GM19372 (cell line): ENCODE results near the gene TNFRSF6B.
"Not testable (repeated sequence)": the region's sequence is repeated elsewhere in the genome, so short reads cannot be mapped to it uniquely, and the experiment has no call there.

Source experiments
- ATAC-seq: cut with Tn5 transposase; IDR thresholded peaks from one replicate; pipeline ENCODE4 v1.9.1; 2021; ENCODE audit warnings: mild to moderate bottlenecking, low read depth, moderate library complexity; ENCODE audit not compliant: unreplicated experiment

TNFRSF6B gene

DNA sequence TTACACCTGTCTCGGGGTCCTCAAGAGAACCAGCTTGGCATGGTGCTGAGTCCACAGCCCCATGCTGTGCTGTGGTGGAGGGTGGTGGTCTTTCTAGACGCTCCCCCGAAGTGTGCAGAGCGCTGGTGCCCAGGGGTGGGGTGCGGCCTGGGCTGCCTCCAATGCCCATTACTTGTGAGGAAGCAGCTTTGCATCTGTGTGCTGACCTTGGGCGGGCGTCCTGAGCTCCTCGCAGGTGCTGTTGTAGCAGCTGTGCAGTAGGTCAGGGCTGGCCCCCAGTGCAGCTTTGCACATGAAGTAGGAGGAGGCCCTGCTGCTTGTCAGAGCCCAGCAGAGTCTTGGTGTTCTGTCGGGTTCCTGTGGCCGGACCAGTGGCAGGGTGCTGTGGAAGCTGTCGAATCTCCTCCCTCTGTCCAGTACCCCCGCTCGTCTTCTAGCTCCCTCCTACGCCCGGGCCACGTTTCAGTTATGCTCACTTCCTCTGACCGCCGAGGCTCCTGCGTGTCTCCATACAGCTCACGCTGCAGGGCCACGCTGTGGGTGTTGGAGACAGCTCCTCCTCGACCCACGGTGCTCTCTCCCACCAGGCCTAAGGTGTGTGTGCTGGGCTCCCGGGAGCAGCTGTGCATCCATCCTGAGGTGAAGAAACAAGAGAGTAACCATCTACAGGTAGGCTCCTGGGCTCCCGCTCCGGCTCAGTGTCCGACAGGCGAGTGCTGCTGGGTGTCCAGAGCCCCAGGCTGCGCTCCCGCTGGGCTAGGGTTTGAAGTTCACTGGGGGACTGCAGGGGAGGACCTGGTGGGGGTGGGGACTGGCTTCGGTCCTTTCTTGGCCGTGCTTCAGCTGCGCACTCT lies 34.3 kb upstream of the TNFRSF6B start:
- ATAC-seq = no peak

DNA sequence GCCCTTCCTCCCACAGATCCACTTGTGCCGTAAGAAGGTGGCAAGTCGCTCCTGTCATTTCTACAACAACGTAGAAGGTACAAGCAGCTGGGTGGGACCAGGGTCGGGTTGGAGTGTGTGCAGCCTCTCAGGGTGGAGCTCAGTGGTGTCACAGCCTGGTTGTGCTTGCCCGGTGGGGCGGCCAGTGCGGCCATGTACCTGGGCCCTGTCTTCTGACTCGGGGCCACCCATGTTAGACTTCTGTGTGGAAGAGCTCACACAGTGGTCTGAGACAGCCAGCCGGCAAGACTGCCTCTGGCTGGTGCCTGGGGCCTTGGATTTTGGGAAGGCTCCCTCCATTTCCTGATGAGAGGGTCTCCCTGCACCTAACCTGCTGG lies 33.7 kb upstream of the TNFRSF6B start:
- no peak for ATAC-seq

DNA sequence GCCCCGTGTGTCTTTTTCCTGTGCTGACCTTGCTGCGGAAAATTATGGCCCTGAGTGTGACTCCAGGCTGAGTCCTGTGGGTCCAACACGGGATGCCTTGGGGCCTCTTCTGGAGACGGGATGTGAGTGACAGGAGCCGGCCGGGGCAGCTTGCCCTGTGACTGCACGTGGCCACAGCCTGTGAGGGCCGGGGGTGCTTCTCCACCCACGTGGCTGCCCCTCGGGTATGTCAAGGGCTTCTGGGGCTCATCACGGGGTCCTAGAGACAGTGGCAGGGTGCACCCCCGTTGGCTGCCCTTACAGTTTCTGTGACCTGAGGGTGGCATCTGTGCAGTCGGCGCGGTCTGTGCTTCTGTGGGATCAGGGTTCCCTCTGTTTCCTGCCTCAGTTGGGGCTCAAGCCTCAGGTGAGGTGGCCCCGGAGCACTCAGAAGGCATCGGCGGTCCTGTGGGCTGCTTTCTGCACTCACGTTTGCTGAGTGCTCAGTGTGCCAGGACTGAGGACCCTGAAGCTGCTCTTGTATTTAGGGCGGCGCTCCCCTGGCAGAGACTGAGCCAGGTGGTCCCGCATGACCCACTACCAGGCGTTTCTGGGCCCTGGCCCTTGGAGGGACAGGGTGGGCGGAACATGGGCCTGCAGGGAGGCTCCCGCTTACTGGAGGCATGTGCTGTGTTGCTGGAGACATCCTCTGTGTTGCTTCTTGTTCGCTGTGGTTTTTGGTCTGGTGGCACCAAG lies 33.0 kb upstream of the TNFRSF6B start:
- ATAC-seq = no peak

DNA sequence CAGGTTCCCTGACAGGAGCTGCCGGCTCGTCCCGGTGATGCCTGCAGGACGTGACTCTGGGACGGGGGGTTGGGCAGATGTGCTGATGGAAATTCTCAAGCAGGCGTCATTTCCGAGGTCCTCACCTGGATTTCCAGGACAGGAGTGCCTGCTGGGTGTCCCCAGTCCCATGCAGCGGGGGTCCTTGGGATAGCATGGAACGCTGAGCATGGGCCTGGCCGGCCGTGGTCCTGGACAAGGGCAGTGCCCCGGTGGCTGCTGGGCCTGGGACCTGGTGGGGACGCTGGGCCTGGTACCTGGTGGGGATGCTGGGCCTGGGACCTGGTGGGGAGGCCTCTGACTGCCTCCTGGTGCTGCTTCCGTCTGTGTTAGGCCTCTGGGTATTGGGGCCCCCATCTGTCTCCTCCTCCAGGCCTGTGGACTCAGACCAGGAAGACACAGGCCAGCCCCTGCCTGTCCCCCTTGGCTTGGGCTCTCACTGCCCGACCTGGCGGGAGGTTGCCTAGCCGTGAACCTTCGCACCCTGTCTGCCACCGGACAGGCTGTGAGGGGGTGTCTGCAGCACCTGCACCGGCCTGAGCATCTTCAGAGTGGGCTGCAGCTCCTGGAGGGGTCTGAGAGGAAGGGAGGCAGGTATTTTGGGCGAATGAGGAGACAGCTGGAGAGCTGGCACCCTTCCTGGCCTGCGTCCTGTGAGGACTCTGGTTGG lies 32.2 kb upstream of the TNFRSF6B start:
- ATAC-seq = no peak

DNA sequence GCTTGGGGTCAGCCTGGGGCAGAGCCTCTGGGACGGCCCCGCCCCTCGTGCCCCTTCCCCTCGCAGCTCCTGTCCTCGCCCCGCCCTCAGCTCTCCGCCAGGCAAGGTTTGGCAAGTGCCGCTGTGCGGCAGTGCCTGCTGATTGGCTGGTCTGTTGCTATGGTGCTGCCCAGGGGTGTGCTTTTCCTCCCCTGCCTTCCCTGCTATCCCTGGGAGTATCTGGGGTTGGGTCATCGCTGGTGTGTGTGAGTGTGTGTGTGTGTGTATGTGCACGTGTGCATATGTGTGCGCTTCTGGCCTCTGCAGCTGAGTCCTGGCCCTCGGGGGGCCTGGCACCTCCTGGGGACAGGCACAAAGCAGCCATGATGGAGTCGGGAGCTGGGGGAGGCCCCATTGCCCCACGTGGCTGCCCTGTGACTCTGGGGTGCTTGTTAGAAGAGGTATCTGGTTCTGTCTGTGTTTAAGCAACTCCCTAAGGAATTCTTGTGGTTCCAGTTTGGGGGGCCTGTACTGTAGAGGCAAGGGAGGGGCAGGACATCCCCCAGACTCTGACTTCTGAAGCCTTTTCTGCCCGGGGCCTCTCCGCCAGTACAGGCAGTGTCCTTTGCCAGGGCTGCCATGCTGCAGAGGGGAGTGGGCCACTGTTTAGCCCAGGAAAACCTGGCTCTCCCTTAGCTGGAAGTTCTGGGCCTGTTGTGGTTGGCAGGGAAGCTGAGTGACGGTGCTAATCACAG lies 31.4 kb upstream of the TNFRSF6B start:
- ATAC-seq = no peak

DNA sequence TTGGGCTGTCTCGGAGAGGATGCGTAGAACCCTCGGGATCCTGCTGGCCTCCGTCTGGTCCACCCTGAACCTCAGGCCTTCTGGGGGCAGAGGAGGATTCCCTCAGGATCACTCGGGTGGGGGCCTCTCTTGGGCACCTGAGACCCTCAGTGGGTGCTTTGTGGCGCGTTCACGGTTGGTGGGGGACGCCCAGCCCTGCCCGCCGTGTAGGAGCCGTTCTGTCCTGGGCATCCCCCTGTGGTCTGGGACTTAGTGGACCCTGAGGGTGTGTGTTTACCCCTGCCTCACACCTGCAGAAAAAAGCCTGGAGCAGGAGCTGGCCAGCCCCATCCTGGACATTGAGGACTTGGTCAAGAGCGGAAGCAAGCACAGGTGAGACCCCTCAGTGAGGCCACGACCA lies 30.7 kb upstream of the TNFRSF6B start:
- no peak for ATAC-seq

DNA sequence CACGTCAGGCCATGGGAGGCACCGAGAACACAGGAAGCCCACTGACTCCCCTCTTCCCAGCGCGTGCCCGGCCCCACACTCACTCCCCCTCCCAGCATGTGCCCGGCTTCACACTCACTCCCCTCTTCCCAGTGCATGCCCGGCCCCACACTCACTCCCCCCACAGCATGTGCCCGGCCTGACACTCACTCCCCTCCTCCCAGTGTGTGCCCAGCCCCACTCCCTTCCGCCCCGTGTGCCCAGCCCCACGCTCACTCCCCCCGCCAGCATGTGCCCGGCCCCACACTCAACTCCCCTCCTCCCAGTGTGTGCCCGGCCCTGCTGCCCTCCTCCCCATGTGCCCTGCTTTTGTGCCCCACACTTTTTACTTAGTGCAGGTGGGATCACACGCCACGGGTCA lies 28.6 kb upstream of the TNFRSF6B start:
- no peak for ATAC-seq

DNA sequence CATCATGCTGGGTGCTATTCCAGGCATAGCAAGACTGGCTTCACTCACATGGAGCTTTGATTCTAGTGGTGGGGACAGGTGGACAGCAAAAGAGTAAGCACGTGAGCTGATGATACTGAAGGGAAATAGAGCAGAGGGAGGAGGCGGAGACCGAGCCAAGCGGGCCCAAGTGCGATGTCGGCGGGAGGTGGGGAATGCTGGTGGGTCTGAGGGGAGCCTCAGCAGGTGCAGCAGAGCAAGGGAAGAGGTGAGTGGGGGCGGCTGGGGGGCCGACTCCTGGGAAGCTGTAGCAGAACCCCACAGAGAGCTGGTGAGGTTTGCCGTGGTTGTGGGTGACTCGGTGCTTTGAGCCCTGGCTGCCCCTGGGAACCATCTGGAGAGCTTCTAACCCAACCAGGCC lies 28.1 kb upstream of the TNFRSF6B start:
- ATAC-seq = no peak

DNA sequence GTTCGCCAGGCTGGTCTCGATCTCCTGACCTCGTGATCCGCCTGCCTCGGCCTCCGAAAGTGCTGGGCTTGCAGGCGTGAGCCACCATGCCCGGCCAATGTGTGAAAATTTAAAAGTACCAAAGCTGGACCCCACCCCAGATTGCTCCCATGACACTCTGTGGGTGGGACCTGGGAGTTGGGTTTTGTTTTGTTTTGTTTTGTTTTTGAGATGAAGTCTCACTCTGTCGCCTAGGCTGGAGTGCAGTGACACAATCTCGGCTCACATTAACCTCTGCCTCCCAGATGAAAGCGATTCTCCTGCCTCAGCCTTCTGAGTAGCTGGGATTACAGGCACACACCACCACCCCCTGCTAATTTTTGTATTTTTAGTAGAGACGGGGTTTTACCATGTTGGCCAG lies 24.8 kb upstream of the TNFRSF6B start:
- not testable (repeated sequence) for ATAC-seq

DNA sequence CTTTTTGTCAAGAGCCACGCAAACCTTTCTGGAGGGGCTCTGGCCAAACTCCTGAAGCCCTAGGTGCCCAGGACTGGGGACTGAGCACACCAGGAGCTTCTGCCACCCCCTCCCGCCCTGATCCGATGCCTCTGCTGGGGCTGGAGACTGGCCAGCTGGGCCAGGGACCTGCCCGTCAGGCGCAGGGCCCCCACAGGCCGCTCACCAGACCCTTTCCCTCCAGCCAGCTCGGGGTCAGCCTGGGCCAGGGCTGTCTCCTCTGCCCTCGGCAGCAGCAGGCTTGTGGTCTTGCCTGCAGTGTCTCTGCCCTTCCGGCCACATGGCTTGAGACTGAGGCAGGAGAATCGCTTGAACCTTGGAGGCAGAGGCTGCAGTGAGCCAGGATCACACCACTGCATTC lies 23.8 kb upstream of the TNFRSF6B start:
- no peak for ATAC-seq

DNA sequence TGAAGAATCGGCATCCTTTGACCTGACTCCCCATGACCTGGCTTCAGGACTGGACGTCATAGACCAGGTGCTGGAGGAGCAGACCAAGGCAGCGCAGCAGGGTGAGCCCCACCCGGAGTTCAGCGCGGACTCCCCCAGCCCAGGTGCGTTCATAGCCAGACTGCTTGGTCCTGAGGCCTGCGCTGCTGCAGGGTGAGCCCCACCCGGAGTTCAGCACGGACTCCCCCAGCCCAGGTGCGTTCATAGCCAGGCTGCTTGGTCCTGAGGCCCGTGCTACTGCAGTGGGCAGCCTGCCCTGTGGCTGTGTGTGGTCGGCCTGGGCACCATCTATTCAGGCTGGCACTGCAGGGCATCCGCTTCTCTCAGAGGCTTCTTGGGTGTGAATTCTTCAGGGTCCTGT lies 22.5 kb upstream of the TNFRSF6B start:
- no peak for ATAC-seq

DNA sequence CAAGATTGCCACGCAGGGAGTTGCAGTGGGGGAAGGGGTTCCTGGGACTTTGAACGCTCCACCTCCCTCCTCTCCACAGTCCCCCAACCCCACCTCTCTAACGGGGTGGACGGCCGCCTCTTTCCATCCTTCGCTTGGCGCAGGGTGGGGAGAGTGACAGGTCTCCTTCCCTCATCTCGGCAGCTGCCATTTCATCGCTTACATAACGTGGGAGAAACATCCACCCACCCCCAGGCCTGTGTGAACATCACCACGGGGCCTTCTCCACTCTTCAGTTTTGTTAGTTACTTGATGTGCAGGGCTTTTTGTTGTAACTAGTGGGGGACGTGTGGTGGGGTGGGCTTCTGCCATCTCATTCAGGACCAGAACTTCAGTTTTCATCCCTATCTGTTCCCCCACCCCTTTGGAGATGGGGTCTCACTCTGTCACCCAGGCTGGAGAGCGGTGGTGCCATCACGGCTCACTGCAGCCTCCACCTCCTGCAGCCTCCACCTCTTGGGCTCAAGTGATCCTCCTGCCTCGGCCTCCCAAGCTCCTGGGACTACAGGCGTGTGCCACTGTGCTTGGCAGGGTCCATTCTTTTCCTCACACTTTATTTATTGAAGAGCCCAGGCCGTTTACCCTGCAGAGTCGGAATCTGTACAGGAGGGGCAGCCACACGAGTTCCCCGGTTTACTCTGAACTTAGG lies 20.6 kb upstream of the TNFRSF6B start:
- no peak for ATAC-seq

DNA sequence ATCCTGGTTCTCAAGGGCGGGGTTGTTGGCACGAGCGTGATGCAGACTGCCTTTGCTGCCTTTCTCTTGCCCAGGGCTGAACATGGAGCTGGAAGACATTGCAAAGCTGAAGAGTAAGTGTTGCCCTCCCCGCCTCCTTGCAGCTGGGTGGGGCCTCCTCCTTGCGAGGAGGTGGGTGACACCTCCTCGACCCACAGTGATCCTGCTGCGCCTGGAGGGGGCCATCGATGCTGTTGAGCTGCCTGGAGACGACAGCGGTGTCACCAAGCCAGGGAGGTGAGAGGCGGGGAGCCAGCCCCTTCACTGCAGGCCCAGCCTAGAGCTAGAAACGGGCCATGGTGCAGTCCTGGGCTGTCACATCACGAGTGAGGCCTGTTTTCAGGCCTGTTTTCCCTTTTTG lies 18.4 kb upstream of the TNFRSF6B start:
- ATAC-seq = no peak

DNA sequence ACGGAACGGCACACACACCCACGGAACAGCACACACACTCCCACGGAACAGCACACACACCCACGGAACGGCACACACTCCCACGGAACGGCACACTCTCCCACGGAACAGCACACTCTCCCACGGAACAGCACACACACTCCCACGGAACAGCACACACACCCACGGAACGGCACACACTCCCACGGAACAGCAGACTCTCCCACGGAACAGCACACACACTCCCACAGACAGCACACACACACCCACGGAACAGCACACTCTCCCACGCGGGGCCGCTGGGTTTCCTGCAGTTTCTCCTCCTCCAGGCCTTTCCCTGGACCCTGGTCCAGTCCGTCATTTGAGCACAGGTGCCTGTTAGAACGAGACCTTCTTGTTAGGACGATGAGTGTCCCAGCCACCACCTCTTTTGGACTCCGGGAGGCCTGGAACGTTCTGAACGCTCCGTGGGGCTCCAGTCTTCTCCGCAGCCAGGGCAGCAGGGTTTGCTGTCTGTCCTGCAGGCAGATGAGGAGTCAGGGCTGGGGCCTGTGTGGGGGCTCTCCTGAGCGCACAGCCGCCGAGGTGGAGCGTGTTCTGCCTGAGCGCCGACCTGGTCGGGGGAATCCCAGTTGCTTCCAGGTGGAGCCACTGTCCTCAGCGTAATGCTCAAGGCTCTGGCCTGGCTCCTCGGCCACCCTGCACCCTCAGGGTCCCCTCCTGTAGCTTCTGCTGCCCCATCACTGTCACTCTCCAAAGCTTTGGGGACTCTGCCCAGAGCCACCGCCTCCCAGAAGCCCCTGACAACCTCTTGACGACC lies 17.6 kb upstream of the TNFRSF6B start:
- no peak for ATAC-seq

DNA sequence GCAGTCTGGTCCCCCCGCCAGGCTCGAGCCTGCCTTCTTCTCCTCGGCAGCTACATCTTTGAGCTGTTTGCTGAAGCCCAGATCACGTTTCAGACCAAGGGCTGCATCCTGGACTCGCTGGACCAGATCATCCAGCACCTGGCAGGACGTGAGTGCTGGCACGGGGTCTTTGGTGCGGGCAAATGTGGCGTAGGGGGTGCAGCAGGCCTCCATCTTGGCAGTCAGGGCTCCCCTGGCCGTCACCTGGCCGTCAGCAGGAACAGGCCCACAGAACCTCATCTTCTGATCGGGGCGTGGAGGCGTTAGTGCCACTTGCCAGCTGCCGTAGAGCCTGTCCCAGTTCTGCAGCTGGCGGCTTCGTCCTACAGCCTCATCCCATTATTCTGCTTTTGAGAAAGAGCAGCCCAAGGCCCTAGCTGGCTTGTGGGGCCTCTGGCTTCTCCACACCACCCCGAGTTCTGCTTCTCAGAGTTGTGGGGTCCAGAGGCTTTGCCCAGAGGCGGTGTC lies 16.6 kb upstream of the TNFRSF6B start:
- ATAC-seq = no peak

DNA sequence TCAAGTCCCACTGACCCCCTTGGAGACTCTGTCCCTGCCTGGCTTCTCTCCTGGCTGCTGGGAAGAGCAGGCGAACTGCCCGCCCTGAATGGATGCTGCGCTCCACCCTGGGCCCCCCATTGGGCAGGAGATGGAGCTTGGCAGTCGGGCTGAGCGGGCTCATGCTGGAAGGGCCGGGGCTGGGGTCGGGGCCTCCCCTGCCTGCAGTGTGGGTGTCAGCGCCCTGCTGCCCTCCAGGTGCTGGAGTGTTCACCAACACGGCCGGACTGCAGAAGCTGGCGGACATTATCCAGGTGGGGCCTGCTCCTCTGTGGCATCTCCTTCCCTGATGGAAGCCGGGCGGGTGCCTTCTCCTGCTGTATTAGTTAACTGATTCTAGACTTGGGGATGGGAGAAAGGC lies 16.0 kb upstream of the TNFRSF6B start:
- ATAC-seq = no peak

DNA sequence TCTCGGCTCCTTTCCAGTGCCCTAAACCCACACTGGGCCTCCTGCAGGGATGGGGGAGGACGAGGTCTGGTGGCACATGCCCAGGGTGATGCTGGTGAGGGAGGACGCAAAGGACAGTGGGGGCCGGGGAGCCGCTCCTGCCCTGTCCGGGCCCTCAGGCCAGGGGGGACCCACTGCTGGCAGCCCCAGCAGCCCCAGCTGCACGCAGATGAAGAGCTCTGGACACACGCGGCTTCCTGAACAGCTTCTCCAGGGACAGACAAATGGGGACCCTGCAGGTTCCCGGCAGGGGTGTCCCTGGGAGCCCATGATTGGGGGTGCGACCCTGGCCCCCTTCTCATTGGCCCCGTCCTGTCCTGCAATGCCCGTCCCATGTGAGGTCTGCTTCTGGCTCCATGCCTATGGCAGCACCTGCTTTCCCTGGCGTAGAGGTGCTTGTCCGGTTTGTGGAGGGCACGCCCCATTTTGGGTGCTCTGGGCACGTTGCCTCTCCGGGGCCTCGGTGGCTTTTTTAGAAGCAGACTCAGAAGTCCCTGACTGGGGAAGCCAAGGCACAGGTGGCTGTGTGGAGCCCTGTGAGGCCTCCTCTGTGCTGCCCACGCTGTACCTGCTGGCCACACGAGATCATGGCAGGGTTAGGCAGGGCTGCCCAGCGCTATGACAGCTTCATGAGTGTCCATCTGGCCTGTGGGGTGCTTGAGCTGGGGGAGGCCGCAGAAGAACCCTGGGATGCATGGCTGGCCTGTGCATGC lies 15.4 kb upstream of the TNFRSF6B start:
- no peak for ATAC-seq

DNA sequence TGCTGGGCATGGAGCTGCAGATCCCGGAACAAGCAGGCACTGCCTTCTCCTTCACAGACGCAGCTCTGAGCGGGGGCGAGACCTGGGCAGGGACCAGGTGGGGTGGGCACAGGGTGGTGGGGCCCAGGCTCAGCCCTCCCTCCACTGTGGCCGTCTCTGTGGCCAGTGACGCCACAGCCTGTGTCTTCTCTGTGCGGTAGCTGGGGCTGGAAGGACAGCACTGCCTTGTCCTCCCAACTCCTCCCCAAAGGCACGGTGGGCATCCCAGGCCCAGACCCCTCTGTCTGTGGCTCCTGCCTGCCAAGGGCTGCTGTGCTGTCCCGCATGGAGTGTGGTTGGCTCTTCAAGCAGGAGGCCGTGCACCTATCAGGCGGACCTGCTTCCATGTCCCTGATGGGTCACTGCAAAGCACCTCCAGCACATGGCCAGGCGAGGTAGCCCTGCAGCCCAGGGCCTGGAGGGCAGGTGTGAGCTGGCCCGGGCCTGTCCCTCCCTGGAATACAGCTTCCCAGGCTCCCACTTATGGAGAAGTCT lies 14.8 kb upstream of the TNFRSF6B start:
- no peak for ATAC-seq
